Activated T-cell treated with anti-CD3 and anti-CD28 coated beads, Interleukin-2, amount 50 U/mL, for 24 hours (primary cell): ENCODE results near the gene FGD5.

Experiments
- DNase-seq: peaks from one replicate; pipeline ENCODE4 v3.0.0-alpha.2; 2020
- H3K27ac Mint-ChIP-seq: 2 replicates; pipeline ENCODE4 v1.8.0; 2020; ENCODE audit warnings: mild to moderate bottlenecking, mixed read lengths
- H3K27me3 Mint-ChIP-seq: 2 replicates; pipeline ENCODE4 v1.8.0; 2020; ENCODE audit warnings: mixed read lengths
- H3K36me3 Mint-ChIP-seq: 2 replicates; pipeline ENCODE4 v1.8.0; 2020; ENCODE audit warnings: low read depth, mixed read lengths
- H3K4me1 Mint-ChIP-seq: 2 replicates; pipeline ENCODE4 v1.8.0; 2020; ENCODE audit warnings: low read depth, mixed read lengths
- H3K4me3 Mint-ChIP-seq: 2 replicates; pipeline ENCODE4 v1.8.0; 2020; ENCODE audit warnings: mild to moderate bottlenecking, moderate library complexity, mixed read lengths
- H3K9me3 Mint-ChIP-seq: 2 replicates; pipeline ENCODE4 v1.8.0; 2020; ENCODE audit warnings: mixed read lengths

Gene FGD5

DNA sequence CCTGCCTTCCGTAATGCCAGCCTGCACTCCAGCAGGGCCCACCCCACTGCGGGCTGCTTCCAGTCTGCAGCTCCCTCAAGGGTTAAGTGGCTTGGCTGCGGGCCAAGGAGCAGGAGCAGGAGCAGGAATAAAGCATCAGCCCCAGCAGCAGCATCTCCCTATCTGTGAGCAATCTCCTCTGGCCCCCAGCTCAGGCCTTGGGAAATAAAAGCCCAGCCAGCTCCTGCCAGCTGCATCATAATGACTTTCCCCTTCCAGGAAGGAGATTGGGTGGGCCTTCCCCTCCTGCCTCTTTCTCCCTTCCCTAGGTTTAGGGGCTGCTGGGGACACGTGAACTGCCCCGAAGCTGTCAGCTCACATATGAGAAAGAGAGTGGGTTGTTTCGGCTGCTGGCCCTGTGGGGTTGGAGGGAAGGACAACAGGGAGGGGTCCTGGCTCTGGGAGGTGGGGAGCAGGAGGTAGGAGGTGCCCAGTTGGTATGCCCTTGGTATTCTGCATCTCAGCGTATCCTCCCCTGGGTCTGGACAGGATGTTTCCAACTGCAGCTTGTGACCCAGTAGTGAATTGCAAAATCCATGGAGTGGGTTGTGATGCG is 34.6 kb upstream of the FGD5 start:
- peaks cover 5% of the 10 kb centered on the region for H3K9me3 Mint-ChIP-seq
- no peak for DNase-seq
- H3K4me3 Mint-ChIP-seq, result no peak overlapping the region
- no peaks in the 10 kb centered on the region for H3K36me3 Mint-ChIP-seq
- peaks cover 26% of the 10 kb centered on the region for H3K27me3 Mint-ChIP-seq
- no peaks in the 10 kb centered on the region for H3K4me1 Mint-ChIP-seq
- no peak overlapping the region for H3K27ac Mint-ChIP-seq

DNA sequence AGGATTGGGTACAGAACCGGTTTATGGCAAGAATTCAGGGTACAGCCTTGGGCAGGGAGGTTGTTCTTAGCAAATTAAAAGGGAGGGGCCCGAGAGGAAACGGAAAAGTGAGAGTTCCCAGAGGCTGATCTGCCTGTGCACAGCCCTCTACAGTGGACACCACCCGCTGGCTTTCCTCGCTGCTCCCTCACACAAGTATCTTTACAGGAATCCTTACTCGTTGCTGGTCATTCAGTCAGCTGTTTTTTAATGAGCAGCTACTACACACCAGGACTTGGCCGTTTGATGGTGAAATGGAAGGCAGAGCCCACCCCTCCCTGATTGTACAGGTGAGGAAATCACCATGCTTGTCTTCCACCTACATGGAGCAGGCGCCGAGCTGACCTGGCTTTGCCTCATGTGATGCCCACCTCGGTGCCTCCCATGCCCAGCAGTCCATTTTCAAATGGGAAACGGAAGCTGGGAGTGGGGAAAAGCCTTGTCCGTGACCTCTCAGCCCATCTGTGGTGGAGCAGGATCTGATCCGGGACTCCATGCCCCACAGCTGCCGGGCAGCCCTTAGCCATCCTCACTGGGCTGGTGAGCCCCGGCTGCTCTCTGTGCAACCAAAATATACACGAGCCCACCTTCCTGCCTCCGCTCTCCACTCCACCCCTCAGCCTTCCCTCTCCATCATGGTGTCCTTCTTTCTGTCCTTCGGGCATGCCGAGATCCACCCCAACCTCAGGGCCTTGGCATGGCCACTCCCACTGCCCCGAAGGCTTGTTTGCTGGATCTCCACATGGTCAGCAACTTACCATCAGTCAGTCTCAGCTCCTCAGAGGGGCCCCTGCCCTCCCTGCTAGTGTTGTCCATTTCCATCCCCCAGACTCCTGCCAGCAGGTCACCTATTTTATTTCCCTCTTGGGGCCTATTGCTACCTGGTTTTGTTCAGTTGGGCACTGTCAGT is 33.3 kb upstream of the FGD5 start:
- H3K4me3 Mint-ChIP-seq, result no peak overlapping the region
- peaks cover 29% of the 10 kb centered on the region for H3K27me3 Mint-ChIP-seq
- no peak for DNase-seq
- no peaks in the 10 kb centered on the region for H3K36me3 Mint-ChIP-seq
- H3K4me1 Mint-ChIP-seq, result no peaks in the 10 kb centered on the region
- H3K27ac Mint-ChIP-seq, result no peak overlapping the region
- H3K9me3 Mint-ChIP-seq, result no peaks in the 10 kb centered on the region

DNA sequence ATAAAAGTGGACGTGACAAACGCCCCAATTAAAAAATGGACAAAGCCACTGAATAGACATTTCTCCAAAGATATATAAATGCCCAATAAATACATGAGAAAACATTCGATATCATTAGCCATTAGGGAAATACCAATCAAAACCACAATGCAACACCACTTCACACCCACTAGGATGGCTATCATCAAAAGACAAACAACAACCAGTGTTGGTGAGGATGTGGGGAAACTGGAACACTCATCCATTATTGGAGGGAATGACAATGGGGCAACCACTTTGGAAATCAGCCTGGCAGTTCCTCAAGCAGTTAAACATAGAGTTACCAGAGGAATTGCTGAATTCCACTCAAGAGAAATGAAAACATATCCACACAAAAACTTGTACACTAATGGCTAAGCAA is 32.4 kb upstream of the FGD5 start:
- H3K27ac Mint-ChIP-seq, result no peak overlapping the region
- peaks cover 33% of the 10 kb centered on the region for H3K27me3 Mint-ChIP-seq
- H3K4me1 Mint-ChIP-seq, result no peaks in the 10 kb centered on the region
- no peaks in the 10 kb centered on the region for H3K9me3 Mint-ChIP-seq
- no peak overlapping the region for H3K4me3 Mint-ChIP-seq
- H3K36me3 Mint-ChIP-seq, result no peaks in the 10 kb centered on the region
- no peak for DNase-seq

DNA sequence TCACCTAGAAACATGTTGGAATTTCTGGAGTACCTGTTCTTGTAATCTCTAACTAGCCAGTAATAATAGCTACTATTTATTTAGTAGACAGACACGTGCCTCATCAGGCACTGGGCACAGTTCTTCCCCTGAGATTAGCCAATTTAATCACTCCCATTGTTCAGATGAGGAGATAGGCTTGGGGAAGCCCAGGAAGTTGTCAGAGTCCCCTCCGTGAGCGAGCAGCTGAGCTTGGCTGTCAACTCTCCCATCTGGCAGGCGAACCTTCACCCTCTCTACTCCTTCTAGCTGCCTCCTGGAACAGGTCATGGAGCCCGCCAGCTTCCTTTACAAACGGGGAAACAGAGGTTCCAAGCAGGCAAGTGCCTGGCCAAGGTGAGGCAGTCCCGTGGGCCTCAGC is 31.1 kb upstream of the FGD5 start:
- no peaks in the 10 kb centered on the region for H3K9me3 Mint-ChIP-seq
- no peaks in the 10 kb centered on the region for H3K4me1 Mint-ChIP-seq
- H3K4me3 Mint-ChIP-seq, result no peak overlapping the region
- H3K36me3 Mint-ChIP-seq, result no peaks in the 10 kb centered on the region
- H3K27ac Mint-ChIP-seq, result no peak overlapping the region
- H3K27me3 Mint-ChIP-seq, result peaks cover 36% of the 10 kb centered on the region
- DNase-seq, result no peak

DNA sequence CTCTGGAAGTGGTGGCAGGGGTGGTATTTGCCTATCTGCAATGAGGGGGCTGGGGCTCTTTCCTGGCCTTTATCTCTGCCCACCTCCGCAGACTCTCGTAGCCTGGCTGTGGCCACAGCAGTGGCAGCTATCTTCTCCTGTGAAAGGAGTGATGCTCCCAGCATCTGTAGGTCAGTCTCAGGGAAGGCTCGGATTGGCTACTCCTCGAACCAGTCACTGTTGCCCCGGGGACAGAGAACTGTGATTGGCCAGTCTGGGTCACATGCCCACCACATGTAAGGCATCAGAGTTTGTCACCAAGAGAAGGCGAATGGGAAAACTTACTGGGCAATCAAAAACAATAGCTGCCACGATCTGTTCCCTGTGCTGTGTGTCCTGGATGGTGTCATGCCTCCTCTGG is 30.1 kb upstream of the FGD5 start:
- no peak overlapping the region for H3K4me3 Mint-ChIP-seq
- no peaks in the 10 kb centered on the region for H3K36me3 Mint-ChIP-seq
- no peak overlapping the region for H3K27ac Mint-ChIP-seq
- no peaks in the 10 kb centered on the region for H3K9me3 Mint-ChIP-seq
- H3K4me1 Mint-ChIP-seq, result no peaks in the 10 kb centered on the region
- peaks cover 38% of the 10 kb centered on the region for H3K27me3 Mint-ChIP-seq
- DNase-seq, result no peak

DNA sequence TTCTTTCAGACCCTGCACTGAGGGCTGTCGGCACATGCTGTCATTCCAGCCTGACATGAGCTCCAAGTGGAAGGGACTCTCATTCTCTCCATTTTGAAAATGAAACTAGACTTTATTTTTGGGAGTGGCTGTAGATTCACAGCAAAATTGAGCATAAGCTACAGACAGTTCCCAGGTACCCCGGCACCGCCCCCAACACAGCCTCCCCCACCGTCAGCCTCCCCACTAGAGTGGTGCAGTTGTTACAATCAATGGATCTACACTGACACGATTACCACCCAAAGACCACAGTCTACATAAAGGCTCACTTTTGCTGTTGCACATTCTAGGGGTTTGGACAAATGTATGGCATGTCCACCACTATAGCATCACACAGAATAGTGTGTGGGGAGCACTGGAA is 29.5 kb upstream of the FGD5 start:
- H3K27ac Mint-ChIP-seq, result no peak overlapping the region
- H3K9me3 Mint-ChIP-seq, result no peaks in the 10 kb centered on the region
- no peaks in the 10 kb centered on the region for H3K36me3 Mint-ChIP-seq
- DNase-seq, result no peak
- no peak overlapping the region for H3K4me3 Mint-ChIP-seq
- no peaks in the 10 kb centered on the region for H3K4me1 Mint-ChIP-seq
- H3K27me3 Mint-ChIP-seq, result peaks cover 38% of the 10 kb centered on the region

DNA sequence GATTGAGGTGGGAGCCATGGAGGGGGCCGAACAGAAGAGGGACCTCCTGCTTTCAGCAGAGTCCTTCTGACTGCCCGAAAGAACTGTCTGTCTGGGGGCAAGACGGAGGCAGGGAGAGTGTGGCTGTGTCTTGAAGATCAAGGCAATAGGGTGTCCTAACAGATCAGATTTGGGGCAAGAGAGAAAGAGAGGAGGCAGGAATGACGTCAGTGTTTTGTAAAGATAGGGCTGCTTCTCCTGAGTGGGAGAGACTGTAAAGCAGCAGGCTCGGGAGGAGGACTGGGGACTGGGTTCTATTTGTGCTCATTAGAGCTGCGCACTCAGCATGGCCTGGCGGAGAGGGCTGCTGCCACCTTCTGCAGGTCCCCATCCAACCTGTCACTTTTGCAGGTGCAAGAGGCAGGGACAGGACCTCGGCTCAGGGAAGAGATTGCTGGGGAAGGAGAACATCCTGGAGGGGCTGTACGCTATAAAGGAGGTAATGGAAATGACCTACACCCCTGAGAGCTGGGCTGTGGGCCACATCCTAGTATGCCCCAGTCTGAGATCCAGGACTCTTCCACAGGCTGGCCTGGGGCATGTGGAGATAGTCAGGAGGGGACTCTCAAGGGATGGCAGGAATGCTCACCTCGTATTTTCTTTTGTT is 29.0 kb upstream of the FGD5 start:
- Mint-ChIP-seq H3K27me3 (peaks cover 38% of the 10 kb centered on the region), H3K27ac (no peak overlapping the region), H3K36me3 (no peaks in the 10 kb centered on the region), H3K4me1 (no peaks in the 10 kb centered on the region), H3K9me3 (no peaks in the 10 kb centered on the region), H3K4me3 (no peak overlapping the region)
- no peak for DNase-seq

DNA sequence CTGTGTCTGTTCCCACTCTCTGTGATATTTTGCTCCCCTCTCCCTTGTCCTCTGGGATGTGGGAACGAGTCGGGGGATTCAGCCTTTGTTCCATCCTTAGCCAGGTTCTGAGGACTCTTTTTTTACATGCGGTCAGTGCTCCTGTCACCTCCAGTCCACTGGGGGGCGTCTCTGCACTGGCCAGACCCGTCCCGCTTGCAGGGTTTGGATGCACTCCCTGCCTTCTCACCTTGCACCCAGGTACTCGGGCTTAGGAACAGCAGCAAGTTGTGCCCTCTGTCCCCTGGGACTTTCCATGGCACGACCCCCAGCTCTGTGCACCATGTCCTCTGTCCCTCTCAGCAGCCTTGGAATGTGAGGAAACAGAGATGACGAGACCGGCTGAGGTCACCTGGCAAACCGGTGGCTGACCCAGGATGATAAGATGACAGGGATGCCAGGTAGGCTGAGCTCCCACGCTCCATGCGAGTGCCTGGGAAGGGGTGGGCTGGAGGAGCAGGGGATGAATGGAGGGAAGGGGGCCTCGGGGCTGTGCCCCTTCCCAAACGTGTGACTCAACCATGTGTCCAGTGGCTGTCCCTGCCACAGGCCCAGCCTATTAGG is 27.3 kb upstream of the FGD5 start:
- H3K4me1 Mint-ChIP-seq, result no peaks in the 10 kb centered on the region
- H3K27me3 Mint-ChIP-seq, result peaks cover 32% of the 10 kb centered on the region
- no peak overlapping the region for H3K4me3 Mint-ChIP-seq
- H3K9me3 Mint-ChIP-seq, result no peaks in the 10 kb centered on the region
- no peak overlapping the region for H3K27ac Mint-ChIP-seq
- no peaks in the 10 kb centered on the region for H3K36me3 Mint-ChIP-seq
- DNase-seq, result peak; percentile 50

DNA sequence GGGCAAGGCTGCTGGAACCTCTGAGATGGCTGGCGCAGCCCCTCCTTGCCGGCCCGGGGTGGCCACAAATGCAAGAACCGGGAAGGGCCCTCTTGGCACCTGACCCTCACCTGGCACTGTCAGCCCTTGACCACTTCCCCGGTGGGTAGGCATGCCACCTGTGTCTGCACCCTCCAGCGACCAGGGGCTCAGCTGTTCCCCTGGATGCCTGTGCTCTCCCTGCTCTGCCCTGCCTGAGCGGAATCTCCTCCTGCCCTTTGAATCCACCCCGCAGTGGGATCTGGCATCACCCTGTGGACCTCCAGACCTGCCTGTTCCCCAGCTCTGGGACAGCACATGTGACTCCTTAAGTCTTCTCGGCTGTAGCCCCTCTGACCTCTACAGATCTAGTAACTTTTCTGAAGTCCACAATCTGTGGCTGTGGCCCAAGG is 26.1 kb upstream of the FGD5 start:
- Mint-ChIP-seq H3K27ac (no peak overlapping the region), H3K9me3 (no peaks in the 10 kb centered on the region), H3K4me1 (no peaks in the 10 kb centered on the region), H3K36me3 (no peaks in the 10 kb centered on the region), H3K4me3 (no peak overlapping the region), H3K27me3 (peaks cover 25% of the 10 kb centered on the region)
- no peak for DNase-seq

DNA sequence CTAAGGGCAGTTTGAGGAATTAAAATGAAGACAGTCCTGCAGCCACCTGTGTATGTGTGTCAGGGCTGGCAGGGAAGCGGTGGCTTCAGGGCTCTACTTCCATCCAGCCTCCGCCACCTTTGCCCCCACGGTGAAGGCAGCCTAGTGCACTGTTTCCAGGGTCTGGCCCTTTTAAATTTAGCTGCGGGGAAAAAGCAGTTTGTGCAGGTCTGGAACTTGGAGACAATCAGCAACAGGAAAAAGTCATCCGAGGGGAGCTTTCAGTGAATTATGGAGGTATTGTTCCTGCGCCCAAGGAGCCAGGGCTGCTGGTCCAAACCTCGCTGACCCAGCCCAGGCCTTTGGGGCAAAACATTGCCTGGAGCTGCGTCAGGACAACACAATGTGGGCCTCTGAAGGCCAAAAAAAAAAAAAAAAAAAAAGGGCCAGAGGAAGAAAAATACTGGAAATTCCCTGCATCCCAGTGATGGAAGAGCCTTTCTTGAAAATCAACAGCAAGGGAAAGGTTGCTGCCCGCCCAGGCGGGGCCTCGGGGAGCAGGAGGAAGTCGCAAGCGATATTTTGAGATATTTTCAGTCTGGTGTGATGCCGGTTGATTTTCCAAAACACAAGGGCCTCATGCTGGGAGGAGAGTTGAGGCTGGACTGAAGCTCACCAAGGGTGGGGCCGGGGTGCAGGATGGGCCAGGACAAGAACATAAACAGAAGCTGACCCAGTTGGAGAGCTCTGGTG is 25.5 kb upstream of the FGD5 start:
- no peaks in the 10 kb centered on the region for H3K36me3 Mint-ChIP-seq
- DNase-seq, result no peak
- H3K4me1 Mint-ChIP-seq, result no peaks in the 10 kb centered on the region
- peaks cover 19% of the 10 kb centered on the region for H3K27me3 Mint-ChIP-seq
- no peak overlapping the region for H3K4me3 Mint-ChIP-seq
- no peaks in the 10 kb centered on the region for H3K9me3 Mint-ChIP-seq
- H3K27ac Mint-ChIP-seq, result no peak overlapping the region

DNA sequence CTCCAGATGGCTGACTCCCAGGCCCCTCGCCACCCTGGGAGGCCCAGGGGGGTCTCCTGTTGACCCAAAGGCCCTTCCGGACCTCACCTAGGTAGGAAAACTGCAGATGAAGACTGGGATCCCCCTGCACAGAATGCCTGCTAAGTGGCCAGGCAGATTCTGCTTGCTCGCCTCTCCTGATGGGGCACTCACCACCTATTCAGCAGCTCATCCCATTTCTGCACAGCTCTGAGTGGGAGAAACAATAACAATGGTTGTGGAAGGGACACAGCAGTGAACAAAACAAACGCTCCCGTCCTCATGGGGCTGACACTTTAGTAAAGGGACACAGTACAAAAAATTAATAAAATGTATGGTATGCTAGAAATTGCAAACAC is 24.9 kb upstream of the FGD5 start:
- Mint-ChIP-seq H3K27ac (no peak overlapping the region), H3K9me3 (no peaks in the 10 kb centered on the region), H3K4me3 (no peak overlapping the region), H3K27me3 (peaks cover 19% of the 10 kb centered on the region), H3K36me3 (no peaks in the 10 kb centered on the region), H3K4me1 (no peaks in the 10 kb centered on the region)
- no peak for DNase-seq

DNA sequence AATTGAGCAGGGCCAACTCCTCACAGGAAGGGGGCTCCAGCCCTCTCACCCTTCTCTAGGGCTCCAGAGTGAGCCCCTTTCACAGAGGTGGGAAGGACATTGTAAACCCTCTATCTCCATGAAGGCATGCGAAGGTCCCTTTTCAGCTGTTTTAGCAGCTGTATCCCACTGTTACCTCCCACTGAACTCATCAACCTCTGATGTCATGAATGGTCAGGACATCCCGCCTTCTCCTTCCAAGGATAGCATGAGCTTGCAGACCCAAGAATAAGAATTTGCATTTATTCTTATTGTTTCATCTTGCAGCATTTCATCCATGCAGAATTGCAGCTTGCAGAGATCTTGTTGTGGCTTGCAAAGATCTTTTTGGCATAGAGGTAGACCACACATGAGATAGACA is 24.3 kb upstream of the FGD5 start:
- DNase-seq, result no peak
- no peaks in the 10 kb centered on the region for H3K4me1 Mint-ChIP-seq
- H3K9me3 Mint-ChIP-seq, result no peaks in the 10 kb centered on the region
- H3K36me3 Mint-ChIP-seq, result no peaks in the 10 kb centered on the region
- no peak overlapping the region for H3K27ac Mint-ChIP-seq
- H3K4me3 Mint-ChIP-seq, result no peak overlapping the region
- peaks cover 18% of the 10 kb centered on the region for H3K27me3 Mint-ChIP-seq

DNA sequence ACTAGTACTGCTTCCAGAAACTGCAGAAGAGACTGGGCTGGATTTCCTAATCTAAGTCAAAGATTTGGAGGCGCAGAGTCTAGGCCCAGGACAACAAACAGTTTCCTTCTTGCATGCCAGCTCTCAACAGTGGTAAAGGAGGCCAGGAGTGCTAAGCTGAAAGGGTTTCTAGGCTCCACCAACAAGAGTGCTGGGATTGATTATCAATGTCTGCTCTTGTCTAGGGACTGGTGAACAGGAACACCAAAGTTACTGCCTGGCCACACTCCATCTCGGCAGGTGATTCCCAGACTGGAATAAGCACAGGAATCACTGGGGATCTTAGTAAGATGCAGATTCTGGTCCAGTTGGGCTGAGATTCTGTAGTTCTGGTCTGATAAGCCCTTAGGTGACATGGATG is 22.8 kb upstream of the FGD5 start:
- H3K27ac Mint-ChIP-seq, result no peak overlapping the region
- peaks cover 11% of the 10 kb centered on the region for H3K27me3 Mint-ChIP-seq
- H3K9me3 Mint-ChIP-seq, result no peaks in the 10 kb centered on the region
- no peak for DNase-seq
- no peak overlapping the region for H3K4me3 Mint-ChIP-seq
- no peaks in the 10 kb centered on the region for H3K36me3 Mint-ChIP-seq
- no peaks in the 10 kb centered on the region for H3K4me1 Mint-ChIP-seq

DNA sequence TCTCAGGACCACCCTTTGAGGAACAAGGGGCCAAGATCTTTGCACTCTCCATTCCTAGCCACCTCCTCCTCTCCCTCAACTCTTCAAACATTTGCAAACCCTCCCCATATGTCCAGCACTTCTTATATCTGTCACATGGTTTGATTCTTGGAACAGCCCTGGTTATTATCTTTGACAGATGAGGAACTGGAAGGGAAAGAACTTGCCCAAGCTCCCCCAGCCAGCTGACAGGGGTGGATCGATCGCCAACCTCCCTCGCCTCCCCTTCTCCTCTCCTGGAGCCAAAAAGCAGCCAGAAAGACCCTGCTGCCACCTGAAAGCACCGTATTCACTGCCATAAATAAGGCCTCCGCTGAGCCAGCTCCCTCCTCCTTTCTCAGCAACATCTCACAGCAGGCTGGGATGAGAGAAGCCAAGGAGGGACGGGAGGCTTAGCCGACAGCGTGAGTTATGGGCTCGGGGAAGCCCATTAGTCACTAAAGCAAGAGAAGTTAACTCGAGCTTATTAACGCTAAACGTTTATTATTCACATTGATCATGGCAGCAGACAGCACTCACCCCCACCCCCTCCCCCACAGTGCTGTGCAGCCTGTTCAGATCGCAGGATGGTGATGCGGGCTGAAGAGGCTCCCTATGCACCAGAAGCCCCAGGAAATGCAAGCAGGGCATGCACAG is 22.2 kb upstream of the FGD5 start:
- H3K27ac Mint-ChIP-seq, result no peak overlapping the region
- no peaks in the 10 kb centered on the region for H3K36me3 Mint-ChIP-seq
- no peaks in the 10 kb centered on the region for H3K9me3 Mint-ChIP-seq
- DNase-seq, result no peak
- H3K4me1 Mint-ChIP-seq, result no peaks in the 10 kb centered on the region
- H3K27me3 Mint-ChIP-seq, result peaks cover 6% of the 10 kb centered on the region
- H3K4me3 Mint-ChIP-seq, result no peak overlapping the region
